ENCODE measurements around the gene ASXL3. TPM values are rescaled to one million over a fixed set of nuclear protein-coding genes. Genes with fewer than 3 reads are reported as not detected.
A peak's percentile ranks its signal among the peaks of the same experiment; 100 is the strongest.

Gene ASXL3
- total RNA-seq, 2 donors from 2014 or later, result 0.59 to 1.7 TPM

GRCh38 chr18:33733376-33733775 lies 155.4 kb downstream of the ASXL3 start:
- Histone ChIP-seq H3K27me3 (no peaks in the 10 kb centered on the region), H3K4me3 (no peak overlapping the region), H3K9ac (ENCODE audit: low read depth in 2 of 2, low read length in 2 of 2) (no peak overlapping the region), H3K9me3 (no peaks in the 10 kb centered on the region), H3K4me1 (no peaks in the 10 kb centered on the region), H3K27ac (no peak overlapping the region), H3K36me3 (no peaks in the 10 kb centered on the region)
- intact Hi-C loops (cut with DNase I), result no loop called here
- DNase-seq, result no peak
- no peak for TF ChIP-seq CTCF (IDR thresholded peaks at IDR 0.05)

- H3K27me3 ChIP-seq, result no peaks in the 10 kb centered on the region
- no peaks in the 10 kb centered on the region for H3K36me3 ChIP-seq
- intact Hi-C loops (cut with DNase I), result no loop called here
- H3K27ac ChIP-seq, result no peak overlapping the region
- no peak for TF ChIP-seq CTCF (IDR thresholded peaks at IDR 0.05)
- no peak overlapping the region for H3K9ac ChIP-seq (ENCODE audit: low read depth in 2 of 2, low read length in 2 of 2)
- no peak for DNase-seq
- no peaks in the 10 kb centered on the region for H3K4me1 ChIP-seq
- H3K9me3 ChIP-seq, result no peaks in the 10 kb centered on the region
- no peak overlapping the region for H3K4me3 ChIP-seq
Observed at GRCh38 chr18:33735428-33735827, 157.4 kb downstream of the ASXL3 start.

GRCh38 chr18:33741760-33742159 lies 163.7 kb downstream of the ASXL3 start:
- TF ChIP-seq CTCF (IDR thresholded peaks at IDR 0.05), result no peak
- Histone ChIP-seq H3K9ac (ENCODE audit: low read depth in 2 of 2, low read length in 2 of 2) (no peak overlapping the region), H3K27ac (no peak overlapping the region), H3K9me3 (no peaks in the 10 kb centered on the region), H3K4me1 (no peaks in the 10 kb centered on the region), H3K27me3 (no peaks in the 10 kb centered on the region), H3K4me3 (no peak overlapping the region), H3K36me3 (no peaks in the 10 kb centered on the region)
- intact Hi-C loops (cut with DNase I), result no loop called here
- DNase-seq, result no peak

- H3K27me3 ChIP-seq, result no peaks in the 10 kb centered on the region
- H3K4me3 ChIP-seq, result no peak overlapping the region
- no peak for TF ChIP-seq CTCF (IDR thresholded peaks at IDR 0.05)
- no peaks in the 10 kb centered on the region for H3K4me1 ChIP-seq
- no peaks in the 10 kb centered on the region for H3K9me3 ChIP-seq
- H3K9ac ChIP-seq (ENCODE audit: low read depth in 2 of 2, low read length in 2 of 2), result no peak overlapping the region
- peak; percentile 19 for DNase-seq
- no peaks in the 10 kb centered on the region for H3K36me3 ChIP-seq
- H3K27ac ChIP-seq, result no peak overlapping the region
- intact Hi-C loops (cut with DNase I), result no loop called here
Observed at GRCh38 chr18:33744032-33744697, 166.1 kb downstream of the ASXL3 start.

GRCh38 chr18:33745151-33745795 lies 167.3 kb downstream of the ASXL3 start:
- Histone ChIP-seq H3K9ac (ENCODE audit: low read depth in 2 of 2, low read length in 2 of 2) (no peak overlapping the region), H3K36me3 (no peaks in the 10 kb centered on the region), H3K9me3 (no peaks in the 10 kb centered on the region), H3K4me3 (no peak overlapping the region), H3K27ac (no peak overlapping the region), H3K4me1 (no peaks in the 10 kb centered on the region), H3K27me3 (no peaks in the 10 kb centered on the region)
- no peak for DNase-seq
- TF ChIP-seq CTCF (IDR thresholded peaks at IDR 0.05), result no peak
- intact Hi-C loops (cut with DNase I), result no loop called here

Measured in colonic mucosa (tissue), 4 donors.